SK-N-SH (cell line): ENCODE measurements around the gene NAALADL2.

ENCODE experiments used
- EZH2phosphoT487 ChIP-seq: fragments of 200-600 bp; sonication (generic); IDR thresholded peaks from 2 replicates; pipeline ENCODE4 v1.6.1; 2017; ENCODE audit warnings: low read depth, mixed run types, mild to moderate bottlenecking, antibody characterized with exemption, moderate library complexity, borderline replicate concordance
- FOSL2 ChIP-seq: IDR thresholded peaks from 2 replicates; pipeline ENCODE4 v1.4.0; 2012; ENCODE audit warnings: low read depth, mild to moderate bottlenecking, moderate library complexity, borderline replicate concordance
- GATA2 ChIP-seq: sonication (generic); formaldehyde crosslinking; IDR thresholded peaks from 2 replicates; pipeline ENCODE4 v1.5.0; 2020; ENCODE audit warnings: mild to moderate bottlenecking, missing genetic modification reagents
- RAD21 ChIP-seq: IDR thresholded peaks from 2 replicates; pipeline ENCODE4 v1.6.1; 2012; ENCODE audit warnings: mild to moderate bottlenecking, low read length
- RFX5 ChIP-seq: IDR thresholded peaks from 2 replicates; pipeline ENCODE4 v1.6.1; 2012; ENCODE audit warnings: mild to moderate bottlenecking, improper control_type of control experiment, low read length
- RXRA ChIP-seq: IDR thresholded peaks from 2 replicates; pipeline ENCODE4 v1.4.0; 2012; ENCODE audit warnings: low read depth, mild to moderate bottlenecking, borderline replicate concordance
- TCF12 ChIP-seq: IDR thresholded peaks from 2 replicates; pipeline ENCODE4 v1.4.0; 2012
- TF ChIP-seq, protein P1 (sequence below): fragments of 200-600 bp; sonication (generic); IDR thresholded peaks from 2 replicates; pipeline ENCODE4 v1.6.1; 2017; ENCODE audit warnings: antibody characterized with exemption, mild to moderate bottlenecking, moderate library complexity

DNA sequence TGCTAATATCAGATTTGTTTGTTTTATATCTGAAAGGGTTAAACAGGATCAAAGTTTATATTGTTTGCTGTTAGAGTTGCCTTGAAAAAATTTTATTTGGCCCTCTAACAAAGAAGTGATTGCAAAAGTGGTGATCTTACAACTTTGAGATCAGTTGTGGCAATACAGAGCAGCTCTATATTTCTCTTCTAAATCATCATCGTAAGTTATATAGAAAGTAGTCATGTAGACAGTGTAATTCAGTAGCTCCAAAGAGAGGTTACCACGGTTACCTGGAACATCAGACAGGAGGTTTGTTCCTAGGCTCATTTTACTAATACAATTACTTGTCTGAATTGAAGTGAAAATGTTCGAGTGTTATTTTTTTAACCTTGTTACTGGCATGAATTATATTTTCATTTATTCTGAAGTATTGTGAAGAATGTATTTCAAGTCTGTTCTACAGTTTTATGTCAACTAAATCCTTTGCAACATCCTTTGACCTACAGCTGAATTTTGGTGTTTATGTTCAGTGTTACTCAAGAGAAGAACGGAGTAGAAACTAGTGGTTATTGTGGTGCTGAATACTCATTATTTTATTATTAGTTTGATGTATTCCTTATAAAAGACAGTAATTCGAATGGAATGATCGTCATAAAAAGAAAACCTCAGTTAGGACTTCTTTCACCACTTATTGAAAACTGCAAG is 214.2 kb downstream of the NAALADL2 start:
- TF ChIP-seq TCF12: no peak
- no peak for TF ChIP-seq EZH2phosphoT487
- TF ChIP-seq, protein P1, sequence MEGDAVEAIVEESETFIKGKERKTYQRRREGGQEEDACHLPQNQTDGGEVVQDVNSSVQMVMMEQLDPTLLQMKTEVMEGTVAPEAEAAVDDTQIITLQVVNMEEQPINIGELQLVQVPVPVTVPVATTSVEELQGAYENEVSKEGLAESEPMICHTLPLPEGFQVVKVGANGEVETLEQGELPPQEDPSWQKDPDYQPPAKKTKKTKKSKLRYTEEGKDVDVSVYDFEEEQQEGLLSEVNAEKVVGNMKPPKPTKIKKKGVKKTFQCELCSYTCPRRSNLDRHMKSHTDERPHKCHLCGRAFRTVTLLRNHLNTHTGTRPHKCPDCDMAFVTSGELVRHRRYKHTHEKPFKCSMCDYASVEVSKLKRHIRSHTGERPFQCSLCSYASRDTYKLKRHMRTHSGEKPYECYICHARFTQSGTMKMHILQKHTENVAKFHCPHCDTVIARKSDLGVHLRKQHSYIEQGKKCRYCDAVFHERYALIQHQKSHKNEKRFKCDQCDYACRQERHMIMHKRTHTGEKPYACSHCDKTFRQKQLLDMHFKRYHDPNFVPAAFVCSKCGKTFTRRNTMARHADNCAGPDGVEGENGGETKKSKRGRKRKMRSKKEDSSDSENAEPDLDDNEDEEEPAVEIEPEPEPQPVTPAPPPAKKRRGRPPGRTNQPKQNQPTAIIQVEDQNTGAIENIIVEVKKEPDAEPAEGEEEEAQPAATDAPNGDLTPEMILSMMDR: no peak
- no peak for TF ChIP-seq RFX5
- no peak for TF ChIP-seq RXRA
- no peak for TF ChIP-seq RAD21
- no peak for TF ChIP-seq GATA2 (CRISPR knock-in tag)
- TF ChIP-seq FOSL2: no peak
